Stimulated activated CD4-positive, alpha-beta T cell treated with anti-CD3 and anti-CD28 coated beads, TNF-alpha, amount 100 ng/mL, for 1 hour (primary cell): ENCODE measurements around the gene HINT2.

Experiments used
- DNase-seq, 3 donors: peaks; one replicate each; pipeline ENCODE4 v3.0.0-alpha.2; 2020; ENCODE audit warnings: low read depth in 3 of 3, low spot score in 1 of 3

The HINT2 gene

GRCh38 chr9:35812025-35812602 lies 2.7 kb downstream of the HINT2 start, which contains the start of gene SPAG8:
SPAG8 (minus strand) TSS chr9:35812262; CDS start chr9:35812147, 115 bp downstream.
- peak; percentile 77 to 88 (median 84) for DNase-seq

GRCh38 chr9:35811381-35812024 lies 3.3 kb downstream of the HINT2 start:
- DNase-seq: no peak

GRCh38 chr9:35810122-35810521 lies 4.7 kb downstream of the HINT2 start:
- no peak for DNase-seq

GRCh38 chr9:35808433-35808832 lies 6.4 kb downstream of the HINT2 start:
- DNase-seq: no peak

- no peak for DNase-seq
Observed at GRCh38 chr9:35806101-35806500, 8.7 kb downstream of the HINT2 start.

GRCh38 chr9:35801328-35802128 lies 13.3 kb downstream of the HINT2 start:
- no peak for DNase-seq

GRCh38 chr9:35800530-35800929 lies 14.3 kb downstream of the HINT2 start:
- no peak for DNase-seq

- DNase-seq: peak in 1 of 3 donors; percentile 16
Observed at GRCh38 chr9:35798658-35799374, 16.0 kb downstream of the HINT2 start.

- DNase-seq: no peak
Observed at GRCh38 chr9:35797311-35798109, 17.3 kb downstream of the HINT2 start.

GRCh38 chr9:35795695-35796094 lies 19.1 kb downstream of the HINT2 start:
- DNase-seq: no peak

GRCh38 chr9:35793461-35793860 lies 21.4 kb downstream of the HINT2 start:
- no peak for DNase-seq

- no peak for DNase-seq
Observed at GRCh38 chr9:35792826-35793225, 22.0 kb downstream of the HINT2 start.

- no peak for DNase-seq
Observed at GRCh38 chr9:35792024-35792813, 22.6 kb downstream of the HINT2 start.

- no peak for DNase-seq
Observed at GRCh38 chr9:35791297-35791921, 23.4 kb downstream of the HINT2 start, which contains the start of gene NPR2. NPR2 (plus strand) TSS chr9:35791591; CDS start chr9:35792409, 818 bp downstream.

- peak in 2 of 3 donors; percentile 11 to 14 for DNase-seq
Observed at GRCh38 chr9:35790385-35791296, 24.2 kb downstream of the HINT2 start.

- no peak for DNase-seq
Observed at GRCh38 chr9:35790025-35790384, 24.8 kb downstream of the HINT2 start.

GRCh38 chr9:35789541-35789940 lies 25.3 kb downstream of the HINT2 start:
- no peak for DNase-seq

- no peak for DNase-seq
Observed at GRCh38 chr9:35783418-35783817, 31.4 kb downstream of the HINT2 start.
